Body of pancreas (tissue), 4 donors: ENCODE measurements around the gene AKAP13. TPM values are rescaled to one million over a fixed set of nuclear protein-coding genes. Genes with fewer than 3 reads are reported as not detected.
A peak's percentile ranks its signal among the peaks of the same experiment; 100 is the strongest.

Experiments
- ATAC-seq: fragments of 150-250 bp; one replicate; pipeline ENCODE4 v1.9.1; 2016
- DNase-seq, 4 donors: peaks; one replicate each; pipeline ENCODE4 v3.0.0-alpha.2; 2019
- H3K27ac ChIP-seq, 4 donors: fragments of 200-600 bp; sonication (generic); 1 replicate in 3 of 4; 2 replicates in 1 of 4; pipeline versions ENCODE4 v1.5.1 to v1.6.1; 2016 to 2019; ENCODE audit warnings: mild to moderate bottlenecking in 1 of 4, mixed read lengths in 1 of 4, moderate library complexity in 1 of 4
- H3K27me3 ChIP-seq, 2 donors: fragments of 200-600 bp; sonication (generic); one replicate each; pipeline ENCODE4 v1.6.0; 2016; ENCODE audit warnings: mild to moderate bottlenecking in 1 of 2
- H3K36me3 ChIP-seq, 2 donors: fragments of 200-600 bp; sonication (generic); replicated peaks in 1 of 2; 2 replicates each; pipeline ENCODE4 v1.5.1; 2016; ENCODE audit warnings: low read depth in 2 of 2; ENCODE audit not compliant: insufficient read depth in 1 of 2
- H3K4me1 ChIP-seq: fragments of 200-600 bp; sonication (generic); one replicate; pipeline ENCODE4 v1.6.0; 2016
- H3K4me3 ChIP-seq, 2 donors: fragments of 200-600 bp; sonication (generic); 1 replicate in 1 of 2; 2 replicates in 1 of 2; pipeline ENCODE4 v1.5.1; 2016 to 2019
- H3K9me3 ChIP-seq, 3 donors: fragments of 200-600 bp; sonication (generic); 1 replicate in 2 of 3; 2 replicates in 1 of 3; pipeline ENCODE4 v1.5.1; 2016
- CTCF ChIP-seq, 7 experiments: fragments of 450-650 bp in 4 of 7; fragments of 200-600 bp in 3 of 7; sonication (generic) in 3 of 7; IDR thresholded peaks; one replicate each; pipeline ENCODE4 v1.5.1; 2016 to 2019; ENCODE audit warnings: antibody characterized with exemption in 7 of 7
- POLR2A ChIP-seq, 3 donors: fragments of 450-650 bp; IDR thresholded peaks; one replicate each; pipeline ENCODE4 v1.6.1; 2016; ENCODE audit warnings: antibody characterized with exemption in 3 of 3, mild to moderate bottlenecking in 2 of 3
- WGBS, 2 donors: methylation state at CpG; one replicate each; pipeline ENCODE4 v1.1.5; 2017; 5-methylcytosine and 5-hydroxymethylcytosine counted together
- intact Hi-C: fragments of 100-400 bp; cut with DNase I; formaldehyde crosslinking; loops from one replicate; pipeline ENCODE4 v1.15.1; 2023
- total RNA-seq, 2 donors: library from RNA; depleted of rRNA; stranded (reverse); fragments of >200 nt; gene quantifications; one replicate each; pipeline ENCODE4 v1.1.0, GENCODE V29; 2016

Gene AKAP13
- total RNA-seq, 2 donors from 2014 or later: 102 to 160 TPM

- H3K4me1 ChIP-seq: peaks cover 27% of the 10 kb centered on the region
- no peak overlapping the region for H3K4me3 ChIP-seq
- H3K36me3 ChIP-seq: no peaks in the 10 kb centered on the region
- DNase-seq: peak; percentile 52 to 75 (median 64)
- 9% methylated on average over 3 of the region's 3 CpGs for WGBS, 2 donors
- peak; percentile 91 for ATAC-seq
- H3K27ac ChIP-seq: peak overlapping the region; percentile 59 to 86 (median 83)
- no peaks in the 10 kb centered on the region for H3K27me3 ChIP-seq
- TF ChIP-seq POLR2A (IDR thresholded peaks at IDR 0.05): peak in 1 of 3 donors; percentile 44
- peak in 2 of 7 experiments; percentile 6 to 7 for TF ChIP-seq CTCF (IDR thresholded peaks at IDR 0.05)
- intact Hi-C loops: no loop called here
- no peaks in the 10 kb centered on the region for H3K9me3 ChIP-seq
Observed at GRCh38 chr15:85563328-85563727, 182.9 kb downstream of the AKAP13 start.

- Histone ChIP-seq H3K36me3 (no peaks in the 10 kb centered on the region), H3K4me3 (no peak overlapping the region), H3K27me3 (no peaks in the 10 kb centered on the region), H3K27ac (peak overlapping the region; percentile 59 to 86 (median 83)), H3K4me1 (peaks cover 27% of the 10 kb centered on the region), H3K9me3 (no peaks in the 10 kb centered on the region)
- TF ChIP-seq CTCF (IDR thresholded peaks at IDR 0.05): no peak
- TF ChIP-seq POLR2A (IDR thresholded peaks at IDR 0.05): no peak
- intact Hi-C loops: no loop called here
- ATAC-seq (no peak), DNase-seq (no peak)
- WGBS, 2 donors: 14 to 17% methylated on average over 1 of the region's 1 CpG
Observed at GRCh38 chr15:85563731-85564130, 183.3 kb downstream of the AKAP13 start.

- Histone ChIP-seq H3K4me3 (no peak overlapping the region), H3K27me3 (no peaks in the 10 kb centered on the region), H3K9me3 (no peaks in the 10 kb centered on the region), H3K27ac (peak overlapping the region; percentile 56 to 85 (median 70)), H3K36me3 (no peaks in the 10 kb centered on the region), H3K4me1 (peaks cover 27% of the 10 kb centered on the region)
- intact Hi-C loops: no loop called here
- TF ChIP-seq CTCF (IDR thresholded peaks at IDR 0.05) (no peak), POLR2A (IDR thresholded peaks at IDR 0.05) (no peak)
- 19 to 22% methylated on average over 2 of the region's 2 CpGs for WGBS, 2 donors
- DNase-seq (no peak), ATAC-seq (no peak)
Observed at GRCh38 chr15:85564686-85565085, 184.3 kb downstream of the AKAP13 start.

GRCh38 chr15:85568261-85568808 lies 187.9 kb downstream of the AKAP13 start:
- no peaks in the 10 kb centered on the region for H3K27me3 ChIP-seq
- H3K9me3 ChIP-seq: no peaks in the 10 kb centered on the region
- WGBS, 2 donors: 85 to 86% methylated on average over 7 of the region's 7 CpGs
- ATAC-seq (no peak), DNase-seq (no peak)
- H3K4me3 ChIP-seq: no peak overlapping the region
- peaks cover 49% of the 10 kb centered on the region for H3K4me1 ChIP-seq
- H3K36me3 ChIP-seq: no peaks in the 10 kb centered on the region
- intact Hi-C loops: no loop called here
- no peak for TF ChIP-seq POLR2A (IDR thresholded peaks at IDR 0.05)
- no peak for TF ChIP-seq CTCF (IDR thresholded peaks at IDR 0.05)
- no peak overlapping the region for H3K27ac ChIP-seq

- H3K36me3 ChIP-seq: no peaks in the 10 kb centered on the region
- DNase-seq: no peak
- H3K27me3 ChIP-seq: no peaks in the 10 kb centered on the region
- intact Hi-C loops: no loop called here
- no peaks in the 10 kb centered on the region for H3K9me3 ChIP-seq
- TF ChIP-seq POLR2A (IDR thresholded peaks at IDR 0.05) (no peak), CTCF (IDR thresholded peaks at IDR 0.05) (no peak)
- ATAC-seq: no peak
- H3K27ac ChIP-seq: peak overlapping the region in 2 of 4 donors; percentile 27 to 57
- WGBS, 2 donors: 92 to 100% methylated on average over 8 of the region's 8 CpGs
- H3K4me1 ChIP-seq: peaks cover 33% of the 10 kb centered on the region
- H3K4me3 ChIP-seq: no peak overlapping the region
Observed at GRCh38 chr15:85570336-85570735, 189.9 kb downstream of the AKAP13 start.
